IMR-90 (cell line): Measurements from ENCODE around the gene GFER. TPM values are rescaled to one million over a fixed set of nuclear protein-coding genes. Genes with fewer than 3 reads are reported as not detected.

Source experiments
- ATAC-seq: fragments of 200-7000 bp; cut with Tn5 transposase; 2 replicates; pipeline ENCODE4 v1.9.1; 2020; ENCODE audit warnings: low read depth, mild to moderate bottlenecking, moderate library complexity
- BruUV-seq: library from RNA; stranded (reverse); fragments of 400-500 nt; replicated peaks from 2 replicates; lab custom pipeline; 2021; lab: Mats Ljungman, UMichigan
- CTCF ChIA-PET: fragments of 300-600 bp; formaldehyde crosslinking; extraction: SDS; loops from one replicate; lab custom pipeline; 2021; ENCODE audit warnings: antibody characterized with exemption; lab: Yijun Ruan, JAX
- POLR2A ChIA-PET: fragments of 300-600 bp; sonication (Branson Sonifier 250); formaldehyde crosslinking; loops from one replicate; lab custom pipeline; 2022; ENCODE audit warnings: antibody characterized with exemption; ENCODE audit not compliant: unreplicated experiment; lab: Charles Lee
- DNase-seq: peaks from one replicate; pipeline ENCODE4 v3.0.0; 2013
- H2AFZ ChIP-seq: replicated peaks from 2 replicates; pipeline ENCODE3; 2013; ENCODE audit warnings: low read length, mild to moderate bottlenecking; ENCODE audit not compliant: poor library complexity
- H2AK5ac ChIP-seq: 2 replicates; pipeline ENCODE4 v1.6.1; 2013; ENCODE audit warnings: low read depth, low read length, inconsistent platforms
- H2AK9ac ChIP-seq: replicated peaks from 2 replicates; pipeline ENCODE3; 2013; ENCODE audit warnings: mild to moderate bottlenecking, low read depth, low read length, moderate library complexity; ENCODE audit not compliant: poor library complexity
- H2BK120ac ChIP-seq: 2 replicates; pipeline ENCODE4 v1.6.1; 2013; ENCODE audit warnings: low read depth, low read length, inconsistent platforms
- H2BK15ac ChIP-seq: 3 replicates; pipeline ENCODE4 v1.6.1; 2013; ENCODE audit warnings: low read depth, low read length, inconsistent platforms
- H2BK20ac ChIP-seq: 2 replicates; pipeline ENCODE4 v1.6.1; 2013; ENCODE audit warnings: low read depth, mild to moderate bottlenecking, inconsistent platforms, low read length, moderate library complexity
- H2BK5ac ChIP-seq: 2 replicates; pipeline ENCODE4 v1.6.1; 2013; ENCODE audit warnings: mild to moderate bottlenecking, low read depth, low read length, inconsistent platforms; ENCODE audit not compliant: poor library complexity, severe bottlenecking
- H3K14ac ChIP-seq: replicated peaks from 2 replicates; pipeline ENCODE4 v1.6.1; 2013; ENCODE audit warnings: low read depth, low read length, inconsistent platforms
- H3K18ac ChIP-seq: 2 replicates; pipeline ENCODE4 v1.6.1; 2013; ENCODE audit warnings: low read depth, low read length, control low read depth
- H3K23ac ChIP-seq: 2 replicates; pipeline ENCODE4 v1.6.1; 2013; ENCODE audit warnings: low read depth, low read length, inconsistent platforms
- H3K27ac ChIP-seq: 2 replicates; pipeline ENCODE4 v1.5.1; 2013; ENCODE audit warnings: mild to moderate bottlenecking, control low read depth, low read length; ENCODE audit not compliant: insufficient read depth
- H3K27me3 ChIP-seq: 2 replicates; pipeline ENCODE4 v1.6.1; 2013; ENCODE audit warnings: low read length; ENCODE audit not compliant: control insufficient read depth, insufficient read depth
- H3K36me3 ChIP-seq: 2 replicates; pipeline ENCODE4 v1.6.1; 2013; ENCODE audit warnings: low read length, mixed read lengths; ENCODE audit not compliant: control insufficient read depth, insufficient read depth
- H3K4ac ChIP-seq: 2 replicates; pipeline ENCODE4 v1.6.1; 2013; ENCODE audit warnings: low read depth, low read length, inconsistent platforms
- H3K4me1 ChIP-seq: 2 replicates; pipeline ENCODE4 v1.6.1; 2013; ENCODE audit warnings: low read length, mixed read lengths; ENCODE audit not compliant: control insufficient read depth, insufficient read depth
- H3K4me2 ChIP-seq: 2 replicates; pipeline ENCODE4 v1.6.1; 2013; ENCODE audit warnings: low read depth, mild to moderate bottlenecking, control low read depth, low read length, moderate library complexity
- H3K4me3 ChIP-seq: 2 replicates; pipeline ENCODE4 v1.5.1; 2013; ENCODE audit warnings: low read depth, mild to moderate bottlenecking, control low read depth, low read length, moderate library complexity; ENCODE audit not compliant: insufficient read depth
- H3K56ac ChIP-seq: 2 replicates; pipeline ENCODE4 v1.6.1; 2013; ENCODE audit warnings: low read length, inconsistent platforms; ENCODE audit not compliant: insufficient read depth; ENCODE audit errors: extremely low read depth
- H3K79me1 ChIP-seq, 2 experiments: 2 replicates each; pipeline ENCODE4 v1.6.1; 2013; ENCODE audit warnings: low read length in 2 of 2, inconsistent platforms in 1 of 2, low read depth in 1 of 2
- H3K9ac ChIP-seq: 2 replicates; pipeline ENCODE4 v1.6.1; 2013; ENCODE audit warnings: low read depth, low read length, control low read depth
- H3K9me1 ChIP-seq: 2 replicates; pipeline ENCODE4 v1.6.1; 2013; ENCODE audit warnings: low read length, inconsistent platforms; ENCODE audit not compliant: insufficient read depth
- H3K9me3 ChIP-seq: 2 replicates; pipeline ENCODE4 v1.6.1; 2013; ENCODE audit warnings: low read length; ENCODE audit not compliant: control insufficient read depth, insufficient read depth
- H4K20me1 ChIP-seq: 2 replicates; pipeline ENCODE4 v1.6.1; 2013; ENCODE audit warnings: low read length, inconsistent platforms; ENCODE audit not compliant: insufficient read depth
- H4K5ac ChIP-seq: 2 replicates; pipeline ENCODE4 v1.6.1; 2013; ENCODE audit warnings: mild to moderate bottlenecking, low read depth, low read length, control low read depth
- H4K8ac ChIP-seq, 2 experiments: 2 replicates each; pipeline ENCODE4 v1.6.1; 2013; ENCODE audit warnings: low read depth in 2 of 2, low read length in 2 of 2, control low read depth in 1 of 2, inconsistent platforms in 1 of 2
- H4K91ac ChIP-seq: 2 replicates; pipeline ENCODE4 v1.6.1; 2013; ENCODE audit warnings: low read depth, low read length, inconsistent platforms; ENCODE audit not compliant: insufficient read depth
- BHLHE40 ChIP-seq: fragments of 150-350 bp; IDR thresholded peaks from 2 replicates; pipeline ENCODE4 v1.6.1; 2016; ENCODE audit warnings: mild to moderate bottlenecking, low read depth, low read length
- CHD1 ChIP-seq: IDR thresholded peaks from 2 replicates; pipeline ENCODE4 v1.6.1; 2012; ENCODE audit warnings: low read depth, low read length, improper control_type of control experiment
- FOS ChIP-seq: fragments of 150-350 bp; IDR thresholded peaks from 2 replicates; pipeline ENCODE4 v1.6.1; 2016; ENCODE audit warnings: low read depth, low read length
- MAFK ChIP-seq: IDR thresholded peaks from 2 replicates; pipeline ENCODE4 v1.6.1; 2012; ENCODE audit warnings: low read depth, low read length, improper control_type of control experiment
- MAZ ChIP-seq: IDR thresholded peaks from 2 replicates; pipeline ENCODE4 v1.6.1; 2012; ENCODE audit warnings: low read depth, mild to moderate bottlenecking, low read length, improper control_type of control experiment, moderate library complexity, borderline replicate concordance
- RAD21 ChIP-seq: IDR thresholded peaks from 2 replicates; pipeline ENCODE4 v1.6.1; 2012; ENCODE audit warnings: low read length, improper control_type of control experiment
- RCOR1 ChIP-seq: IDR thresholded peaks from 2 replicates; pipeline ENCODE4 v1.6.1; 2012; ENCODE audit warnings: mild to moderate bottlenecking, low read length, improper control_type of control experiment; ENCODE audit not compliant: insufficient replicate concordance
- SMC3 ChIP-seq: fragments of 150-350 bp; IDR thresholded peaks from 2 replicates; pipeline ENCODE4 v1.6.1; 2016; ENCODE audit warnings: low read depth, mild to moderate bottlenecking, antibody characterized with exemption, low read length, moderate library complexity
- WGBS, 2 experiments: methylation state at CpG; one replicate each; pipeline versions ENCODE4 v1.1.5 to v1.1.7; 2013; ENCODE audit warnings: missing lambda C conversion rate in 2 of 2; ENCODE audit not compliant: insufficient read length in 1 of 2; ENCODE audit errors: extremely low coverage in 2 of 2; 5-methylcytosine and 5-hydroxymethylcytosine counted together
- dilution Hi-C: fragments of 300-500 bp; cut with HindIII; formaldehyde crosslinking; loops from one replicate; pipeline ENCODE4 v1.14.3; 2018; ENCODE audit warnings: low sequenced_read_pairs; ENCODE audit not compliant: unreplicated experiment
- in situ Hi-C: fragments of 300-500 bp; cut with MboI; formaldehyde crosslinking; loops from 3 replicates; pipeline ENCODE4 v1.14.3; 2019; ENCODE audit warnings: low sequenced_read_pairs, inconsistent platforms, mixed read lengths
- intact Hi-C: fragments of 100-400 bp; cut with micrococcal nuclease; formaldehyde crosslinking; loops from 2 replicates; pipeline ENCODE4 v1.10.0; 2022
- polyA plus RNA-seq, 3 experiments: library from polyadenylated mRNA; depleted of rRNA; stranded (reverse); fragments of >200 nt; gene quantifications; 2 replicates each; pipeline ENCODE4 v1.2.3, GENCODE V29; 2012; ENCODE audit warnings: low replicate concordance in 1 of 3
- total RNA-seq: library from RNA; depleted of rRNA; stranded (reverse); fragments of >200 nt; gene quantifications from 2 replicates; pipeline ENCODE4 v1.2.3, GENCODE V29; 2012

The GFER gene
- total and polyA plus RNA-seq, 2 of the 4 experiments (the other 2 are of a cell fraction) = 6.8 to 19.8 TPM

DNA sequence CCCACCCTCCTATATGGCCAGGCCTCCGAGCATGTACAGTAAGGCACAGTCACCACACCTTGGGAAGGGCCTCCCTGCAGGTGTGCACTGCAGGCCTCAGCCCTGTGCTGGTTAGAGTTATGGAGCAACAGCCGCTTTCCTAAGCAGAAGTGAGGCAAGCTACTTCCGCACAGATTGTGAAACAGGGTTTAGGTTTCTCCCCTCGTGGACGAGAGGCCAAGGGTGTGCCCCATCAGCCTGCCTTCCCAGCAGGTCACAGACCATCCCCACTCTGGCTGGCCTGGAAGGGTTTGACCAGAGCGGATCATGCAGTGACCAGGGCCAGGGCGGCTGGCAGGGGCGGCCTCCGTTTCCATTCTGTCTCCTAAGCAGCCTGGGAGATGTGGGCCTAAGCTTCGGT lies 45.7 kb upstream of the GFER start:
- no TSS peak for BruUV-seq
- Histone ChIP-seq H2BK5ac (no peak overlapping the region), H2AFZ (no peak overlapping the region), H4K8ac (no peak overlapping the region), H3K27me3 (no peaks in the 10 kb centered on the region), H4K91ac (no peak overlapping the region), H3K9ac (no peak overlapping the region), H2BK120ac (no peak overlapping the region), H2BK15ac (no peak overlapping the region), H2BK20ac (no peak overlapping the region), H3K36me3 (peaks cover 23% of the 10 kb centered on the region), H3K23ac (no peak overlapping the region), H3K4me1 (peaks cover 5% of the 10 kb centered on the region; the same call in 1 of the 2 replicates), H3K4me3 (no peak overlapping the region), H3K9me3 (no peaks in the 10 kb centered on the region), H3K9me1 (no peaks in the 10 kb centered on the region), H3K4ac (no peak overlapping the region), H3K56ac (no peak overlapping the region), H3K79me1 (peaks cover 9 to 13% of the 10 kb centered on the region in 2 experiments; a peak in 3 of 4 replicates), H3K14ac (no peak overlapping the region), H3K18ac (no peak overlapping the region), H4K5ac (no peak overlapping the region), H4K20me1 (no peaks in the 10 kb centered on the region), H2AK5ac (no peak overlapping the region), H3K4me2 (no peak overlapping the region), H3K27ac (no peak overlapping the region), H2AK9ac (no peak overlapping the region)
- ATAC-seq (no peak), DNase-seq (no peak)
- in situ Hi-C loops = no loop called here
- POLR2A ChIA-PET = no interaction called here
- intact Hi-C loops = no loop called here
- 100% methylated on average over 2 of the region's 10 CpGs; no CpG with 5 or more reads in 1 of the 2 experiments for WGBS, 2 experiments
- CTCF ChIA-PET = no interaction called here
- TF ChIP-seq FOS (no peak), RAD21 (no peak), MAZ (no peak), RCOR1 (no peak), BHLHE40 (no peak), MAFK (no peak), SMC3 (no peak), CHD1 (no peak)
- dilution Hi-C loops = no loop called here
